ENCODE data around the gene NFATC4.

DNA sequence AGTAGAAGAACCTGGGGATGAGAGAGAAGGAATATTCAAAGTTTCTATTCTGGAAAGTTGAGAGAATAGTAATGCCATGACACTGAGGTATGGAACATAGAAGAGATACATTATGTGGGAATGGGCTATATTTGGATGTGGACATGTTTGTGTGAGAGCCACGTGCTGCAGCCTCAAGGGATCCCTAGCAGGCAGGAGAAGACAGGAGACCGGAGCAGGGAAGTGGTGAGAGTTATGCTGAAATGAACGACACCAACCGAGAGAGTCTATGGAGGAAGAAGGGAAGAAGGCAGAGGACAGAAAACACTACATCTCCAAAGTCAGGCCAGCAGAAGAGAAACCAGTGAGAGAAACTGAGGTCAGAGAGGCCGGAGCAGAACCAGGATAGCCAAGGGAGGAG lies 18.2 kb upstream of the NFATC4 start:
- TF ChIP-seq, protein P1, sequence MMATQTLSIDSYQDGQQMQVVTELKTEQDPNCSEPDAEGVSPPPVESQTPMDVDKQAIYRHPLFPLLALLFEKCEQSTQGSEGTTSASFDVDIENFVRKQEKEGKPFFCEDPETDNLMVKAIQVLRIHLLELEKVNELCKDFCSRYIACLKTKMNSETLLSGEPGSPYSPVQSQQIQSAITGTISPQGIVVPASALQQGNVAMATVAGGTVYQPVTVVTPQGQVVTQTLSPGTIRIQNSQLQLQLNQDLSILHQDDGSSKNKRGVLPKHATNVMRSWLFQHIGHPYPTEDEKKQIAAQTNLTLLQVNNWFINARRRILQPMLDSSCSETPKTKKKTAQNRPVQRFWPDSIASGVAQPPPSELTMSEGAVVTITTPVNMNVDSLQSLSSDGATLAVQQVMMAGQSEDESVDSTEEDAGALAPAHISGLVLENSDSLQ (IDR thresholded peaks at IDR 0.05) = no peak
- TF ChIP-seq CTBP1 (IDR thresholded peaks at IDR 0.05; ENCODE audit: borderline replicate concordance) = no peak
